NCI-H748 (cell line): ENCODE data around the gene PCNA.

Source experiments
- DNase-seq: peaks from one replicate; lab custom pipeline; 2025; ENCODE audit not compliant: unreplicated experiment; lab: John Stamatoyannopoulos, UW

PCNA gene

DNA sequence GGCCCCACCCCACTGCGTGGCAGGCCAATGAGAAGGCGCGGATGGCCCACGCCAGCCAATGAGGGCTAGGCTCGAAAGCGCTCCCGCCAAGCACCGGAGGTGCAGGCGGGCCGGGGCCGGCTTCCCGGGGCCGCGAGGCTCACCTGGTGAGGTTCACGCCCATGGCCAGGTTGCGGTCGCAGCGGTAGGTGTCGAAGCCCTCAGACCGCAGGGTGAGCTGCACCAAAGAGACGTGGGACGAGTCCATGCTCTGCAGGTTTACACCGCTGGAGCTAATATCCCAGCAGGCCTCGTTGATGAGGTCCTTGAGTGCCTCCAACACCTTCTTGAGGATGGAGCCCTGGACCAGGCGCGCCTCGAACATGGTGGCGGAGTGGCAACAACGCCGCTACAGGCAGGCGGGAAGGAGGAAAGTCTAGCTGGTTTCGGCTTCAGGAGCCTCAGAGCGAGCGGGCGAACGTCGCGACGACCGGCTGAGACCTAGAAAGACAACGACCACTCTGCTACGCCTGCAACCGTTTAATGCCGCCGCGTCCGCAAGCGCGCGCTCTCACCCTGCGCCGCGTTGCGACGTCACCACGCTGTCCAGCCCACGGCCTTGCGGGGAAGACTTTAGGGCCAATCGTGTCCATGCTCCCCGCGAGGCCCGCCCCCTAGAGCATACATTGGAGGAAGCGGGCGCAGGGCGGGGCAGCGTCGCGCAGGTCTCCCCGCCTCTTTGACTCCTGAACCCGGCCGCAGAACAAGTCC, at the start of gene PCNA:
Gene PCNA (minus strand): TSS at position 524 of the 750 bp plus-strand sequence. CDS start 160 bp downstream, at position 364.
- peak; percentile 100 for DNase-seq

DNA sequence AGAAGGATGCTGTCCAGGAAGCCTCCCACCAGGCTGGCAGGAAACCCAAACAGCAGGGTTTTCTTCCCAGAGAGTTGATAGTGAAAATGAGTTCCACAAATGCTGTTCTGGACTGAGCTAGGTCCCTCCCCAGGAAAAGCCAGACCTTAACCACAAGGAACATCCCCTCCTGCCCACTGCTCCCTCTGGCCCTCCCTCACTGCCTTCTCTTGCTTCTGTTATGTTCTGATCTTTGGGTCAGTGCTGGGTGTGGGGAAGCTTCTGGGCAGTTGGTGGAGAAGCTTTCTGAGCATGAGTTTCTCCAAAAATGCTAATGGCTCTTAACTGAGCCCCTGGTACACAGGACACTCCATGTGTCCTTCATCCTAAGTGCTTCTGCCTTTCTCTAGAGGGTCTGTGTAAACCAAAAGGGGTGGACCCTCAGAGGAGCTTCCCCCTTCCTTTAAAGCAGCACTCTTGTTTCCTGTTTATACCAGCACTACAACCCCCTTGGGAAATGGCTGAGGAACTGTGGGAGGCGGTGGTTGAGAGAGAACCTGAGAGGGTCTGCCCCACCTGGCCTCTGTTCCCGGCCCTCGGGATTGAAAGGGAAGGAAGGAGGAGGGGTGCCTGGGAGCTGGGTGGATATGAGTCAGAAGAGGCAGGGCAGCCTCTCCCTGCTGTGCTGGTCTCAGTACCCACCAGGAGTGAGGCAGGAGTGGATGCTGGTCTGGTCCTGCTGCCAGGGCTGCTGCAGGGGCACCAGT, 49.1 kb upstream of the PCNA start:
- DNase-seq, result peak; percentile 18

DNA sequence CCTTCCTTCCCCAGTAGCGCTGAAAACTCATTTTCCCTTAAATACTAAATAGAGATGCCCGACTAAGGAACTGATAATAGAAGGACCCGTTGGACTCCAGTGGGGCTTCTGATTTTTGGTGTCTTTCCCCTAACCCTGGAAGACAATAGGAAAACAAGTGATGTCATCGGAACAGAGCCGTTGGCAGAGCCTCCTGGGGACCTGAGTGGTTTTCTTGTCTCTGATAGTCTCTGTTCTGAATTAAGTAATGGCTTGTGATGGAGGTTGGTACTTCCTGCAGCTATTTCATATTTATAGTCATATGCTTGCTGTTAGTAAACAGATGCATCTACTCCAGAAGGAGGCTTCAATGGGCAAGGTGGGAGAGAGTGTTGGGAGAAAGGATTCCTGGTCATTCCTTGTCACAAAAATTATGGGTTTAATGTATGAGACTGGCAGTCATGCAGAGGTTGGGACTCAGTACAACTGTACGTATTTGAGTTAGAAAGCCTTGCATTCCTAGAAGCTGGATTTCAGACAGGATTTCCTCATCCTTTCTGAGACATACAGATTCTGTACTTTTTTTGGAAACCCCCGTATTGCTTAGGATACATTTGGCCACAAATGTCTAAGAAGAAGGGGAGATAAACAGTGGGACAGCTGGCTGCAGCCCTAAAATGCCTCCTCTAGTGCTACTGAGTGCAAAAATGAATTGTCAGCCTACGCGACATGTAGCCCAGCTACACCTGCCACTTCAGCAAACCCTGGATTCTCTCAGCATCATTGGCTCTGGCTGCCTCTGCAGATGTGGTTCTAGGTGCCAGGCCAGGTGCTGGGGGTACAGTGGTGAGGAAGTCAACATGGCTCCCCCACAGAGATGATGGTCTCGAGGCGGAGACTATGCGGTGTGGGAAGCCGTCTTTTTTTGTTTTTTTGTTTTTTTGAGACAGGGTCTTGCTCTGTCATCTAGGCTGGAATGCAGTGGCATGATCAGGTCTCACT, 45.2 kb upstream of the PCNA start:
- DNase-seq, result no peak

DNA sequence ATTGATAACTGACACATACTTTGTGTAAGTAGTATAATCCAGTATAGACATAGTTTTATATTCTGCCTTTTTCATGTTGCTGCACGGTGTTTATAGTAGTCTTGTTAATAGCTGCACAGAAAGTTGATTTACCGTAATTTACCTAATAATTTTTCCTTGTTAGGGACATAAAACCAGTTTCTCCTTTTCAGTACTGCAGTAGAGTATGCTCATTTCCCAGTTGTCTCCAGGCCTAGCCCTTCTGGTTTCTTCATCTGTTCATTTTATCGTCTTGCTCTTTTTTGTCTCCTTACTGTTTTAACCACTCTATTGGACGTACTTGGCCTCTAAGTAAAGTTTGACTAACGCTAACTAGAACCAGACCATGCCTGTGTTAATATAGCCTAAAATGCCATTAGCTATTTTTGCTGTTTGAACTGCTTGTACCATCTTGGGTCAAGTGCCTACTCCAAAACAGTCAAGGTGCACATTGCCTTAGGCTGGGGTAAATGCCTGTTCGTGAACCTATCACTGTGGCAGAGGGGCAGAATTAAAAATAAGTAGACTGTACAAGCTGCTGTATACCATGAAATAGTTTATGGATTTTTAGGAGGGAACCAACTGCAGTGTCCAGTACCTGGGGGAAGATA, 41.9 kb upstream of the PCNA start:
- DNase-seq, result no peak

DNA sequence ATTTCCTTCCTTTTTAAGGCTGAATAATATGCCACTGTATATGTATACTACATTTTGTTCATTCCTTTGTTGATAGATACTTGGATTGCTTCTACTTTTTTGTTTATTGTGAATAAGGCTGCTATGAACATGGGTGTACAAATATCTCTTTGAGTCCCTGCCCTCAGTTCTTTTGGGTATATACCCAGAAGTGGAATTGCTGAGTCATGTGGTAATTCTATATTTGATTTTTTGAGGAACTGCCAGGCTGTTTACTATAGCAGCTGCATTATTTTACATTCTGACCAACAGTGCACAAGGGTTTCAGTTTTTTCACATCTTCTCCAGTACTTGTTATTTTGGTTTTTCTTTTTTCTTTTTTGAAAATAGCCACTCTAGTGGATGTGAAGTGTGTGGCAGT, 41.1 kb upstream of the PCNA start:
- DNase-seq, result no peak

DNA sequence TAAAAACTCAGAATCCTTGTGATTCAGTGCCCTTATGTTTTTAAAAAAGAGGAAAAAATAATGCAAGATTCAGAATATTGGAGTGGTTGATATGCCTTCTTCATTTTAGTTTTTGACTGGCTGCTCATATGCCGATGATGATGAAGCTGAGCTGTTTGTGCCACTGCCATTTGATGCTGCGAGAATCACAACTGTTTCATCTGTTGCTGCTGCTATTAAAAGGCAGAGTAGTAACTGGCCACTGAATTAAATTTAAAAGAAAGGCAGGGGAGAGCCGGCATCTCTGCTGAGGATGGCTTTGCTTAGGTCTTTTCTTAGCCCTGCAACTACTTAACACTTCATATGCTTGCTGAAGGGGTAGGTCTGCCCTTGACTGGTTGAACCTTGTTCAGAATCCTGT, 40.2 kb upstream of the PCNA start:
- no peak for DNase-seq

DNA sequence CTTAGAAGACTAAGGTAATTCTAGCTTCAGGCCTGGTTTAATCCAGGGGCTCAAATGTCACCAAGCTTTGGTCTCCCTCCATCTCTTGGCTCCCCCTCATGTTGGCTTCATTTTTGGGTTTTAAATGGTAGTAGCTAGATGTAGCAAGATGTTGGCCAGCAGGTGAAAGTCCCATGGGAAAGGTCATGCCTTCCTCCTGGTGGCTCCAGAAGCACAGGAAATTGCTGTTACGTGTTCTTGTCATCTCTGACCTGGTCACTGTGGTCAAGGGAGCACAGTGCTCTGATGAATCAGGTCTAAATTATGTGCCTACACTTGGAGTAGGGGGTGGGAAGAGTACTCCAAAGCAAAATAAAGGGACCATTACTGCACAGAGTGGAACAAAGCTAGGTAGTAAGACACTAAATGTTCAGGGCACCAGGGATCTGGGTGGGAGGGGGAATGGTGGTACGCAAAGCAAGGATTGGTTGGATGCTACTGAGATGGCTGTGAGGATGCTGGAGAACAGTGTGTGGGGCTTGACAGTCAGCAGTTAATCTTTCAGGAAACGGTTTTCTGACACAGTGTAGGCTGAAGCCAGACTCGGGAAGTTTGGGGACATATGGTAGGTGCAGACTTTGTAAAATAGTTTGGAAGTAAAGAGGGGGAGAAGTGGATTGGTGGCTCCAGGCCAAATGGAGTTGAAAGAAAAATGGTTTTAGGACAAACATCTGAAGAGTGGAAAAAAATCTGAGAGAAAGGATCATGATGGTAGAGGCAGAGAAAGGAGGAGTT, 37.1 kb upstream of the PCNA start:
- DNase-seq, result no peak

DNA sequence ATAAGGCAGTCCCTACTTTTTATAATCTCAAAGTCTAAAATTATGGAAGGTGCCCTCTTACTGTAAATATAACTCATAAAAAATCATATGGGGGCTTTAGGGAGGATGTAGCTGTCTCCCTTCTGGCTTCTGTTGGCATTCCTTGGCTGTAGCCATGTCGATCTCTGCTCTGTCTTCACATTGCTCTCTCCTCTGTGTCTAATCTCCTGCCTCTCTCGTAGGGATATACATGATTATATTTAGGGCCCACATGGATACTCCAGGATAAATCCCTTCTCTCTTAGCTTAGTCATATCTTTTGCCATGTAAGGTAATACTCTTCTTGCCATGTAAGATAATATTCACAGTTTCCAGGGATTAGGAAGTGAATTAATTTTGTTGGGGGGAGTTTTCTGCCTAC, 35.6 kb upstream of the PCNA start:
- no peak for DNase-seq

DNA sequence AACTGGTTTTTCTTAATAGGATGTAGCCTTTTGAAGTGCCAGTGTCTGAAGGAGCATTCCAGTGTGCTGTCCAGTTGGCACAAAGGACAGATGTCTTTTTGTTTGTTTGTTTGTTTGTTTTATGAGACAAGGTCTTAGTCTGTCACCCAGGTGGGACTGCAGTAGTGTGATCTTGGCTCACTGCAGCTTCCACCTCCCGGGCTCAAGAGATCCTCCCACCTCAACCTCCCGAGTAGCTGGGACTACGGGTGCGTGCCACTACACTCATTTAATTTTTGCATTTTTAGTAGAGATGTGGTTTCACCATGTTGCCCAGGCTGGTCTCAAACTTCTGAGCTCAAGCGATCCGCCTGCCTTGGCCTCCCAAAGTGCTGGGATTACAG, 34.8 kb upstream of the PCNA start:
- DNase-seq, result no peak

DNA sequence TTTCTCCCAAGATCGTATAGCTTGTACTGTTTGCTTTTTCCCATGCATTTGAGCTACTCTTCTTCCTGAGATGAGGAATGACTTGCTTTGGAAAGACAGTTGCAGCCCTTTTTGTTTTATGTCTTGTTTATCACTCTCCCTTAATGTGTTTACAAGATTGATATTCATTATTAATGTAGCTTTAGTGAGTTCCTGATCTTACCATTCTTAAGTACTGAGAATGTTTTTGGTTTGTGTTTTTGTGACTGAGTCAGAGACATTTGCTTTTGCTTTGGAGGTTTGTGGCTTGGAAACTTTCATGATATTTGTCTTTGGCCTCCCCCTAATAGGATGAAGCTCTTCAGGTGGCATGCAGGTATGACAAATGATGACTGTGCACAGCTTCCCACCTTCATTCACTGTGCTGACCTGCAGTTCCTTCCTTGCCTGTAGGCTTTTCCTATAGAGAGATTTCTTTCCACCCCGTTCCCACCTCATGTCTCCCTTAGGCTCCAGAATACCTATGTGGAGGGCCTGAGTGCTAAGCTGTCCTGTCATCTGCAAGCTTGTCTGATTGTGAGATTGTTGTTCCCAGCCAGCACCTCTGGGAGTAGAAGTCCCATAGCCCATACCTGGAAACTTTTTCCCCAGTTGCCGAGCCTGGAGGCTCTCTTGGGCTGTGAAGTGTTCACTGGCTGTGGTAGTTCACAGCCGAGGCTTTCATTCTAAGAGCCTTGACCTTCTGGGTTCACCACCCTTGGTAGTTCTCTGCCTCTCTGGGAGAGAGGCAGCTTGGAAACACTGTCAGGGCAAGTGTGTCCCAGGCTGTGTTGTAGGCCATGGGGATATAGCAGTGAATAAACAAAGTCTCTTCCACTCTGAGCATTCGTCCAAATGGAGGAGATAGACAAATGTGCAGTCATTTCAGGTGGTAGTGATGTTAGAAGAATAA, 34.1 kb upstream of the PCNA start:
- no peak for DNase-seq

DNA sequence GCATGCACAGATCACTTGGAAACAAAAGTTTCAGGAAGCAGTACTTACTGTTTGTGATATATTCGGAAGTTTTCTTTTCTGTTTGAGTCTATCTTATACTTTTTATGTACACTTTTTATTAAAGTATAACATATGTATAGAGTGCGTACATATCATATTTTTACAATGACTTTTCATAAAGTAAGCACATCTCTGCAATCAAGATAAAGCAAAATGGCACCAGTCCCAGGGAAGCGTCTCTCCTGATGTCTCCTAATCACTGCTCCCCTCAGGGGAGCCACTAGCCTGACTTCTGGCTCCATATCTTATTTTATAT, 33.4 kb upstream of the PCNA start:
- no peak for DNase-seq

DNA sequence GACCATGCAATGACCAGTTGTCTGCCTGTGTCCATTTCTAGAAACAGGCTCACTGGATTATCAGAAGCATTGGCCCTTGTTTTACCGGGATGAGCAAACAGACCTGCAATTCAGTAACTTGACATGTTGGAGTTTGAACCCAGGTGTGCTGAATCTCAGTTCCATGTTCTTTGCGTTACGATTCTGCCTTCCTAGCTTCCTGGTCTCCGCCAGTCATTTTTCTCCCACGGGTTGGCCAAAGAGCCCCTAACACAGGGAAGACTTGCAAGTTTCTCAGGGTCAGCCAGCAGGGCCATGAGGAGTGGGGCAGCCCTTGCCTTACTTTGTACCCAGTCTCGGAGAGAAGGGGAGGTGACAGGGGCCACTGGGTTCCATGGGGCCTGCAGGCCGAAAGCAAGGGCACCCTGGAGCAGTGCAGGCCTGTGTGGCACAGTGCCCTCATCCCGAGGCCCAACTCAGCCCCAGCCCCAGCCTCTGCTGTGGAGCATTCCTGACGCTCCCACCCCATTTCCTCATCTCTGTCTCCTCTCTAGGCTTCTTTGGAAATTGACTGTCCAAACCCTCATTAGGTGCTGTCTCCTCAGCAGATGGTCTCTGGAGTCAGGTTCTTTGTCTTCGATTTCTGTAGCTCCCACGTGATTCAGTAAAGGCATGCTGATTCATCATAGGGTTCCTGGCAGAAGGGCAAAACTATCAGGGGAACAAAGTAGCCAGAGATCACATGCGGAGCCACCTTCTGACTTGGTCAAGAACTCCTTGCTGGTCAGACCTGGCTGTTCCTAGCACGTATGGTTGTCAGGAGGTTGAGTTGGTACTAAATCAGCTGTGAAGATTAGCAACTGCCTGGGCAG, 30.7 kb upstream of the PCNA start:
- DNase-seq, result no peak

DNA sequence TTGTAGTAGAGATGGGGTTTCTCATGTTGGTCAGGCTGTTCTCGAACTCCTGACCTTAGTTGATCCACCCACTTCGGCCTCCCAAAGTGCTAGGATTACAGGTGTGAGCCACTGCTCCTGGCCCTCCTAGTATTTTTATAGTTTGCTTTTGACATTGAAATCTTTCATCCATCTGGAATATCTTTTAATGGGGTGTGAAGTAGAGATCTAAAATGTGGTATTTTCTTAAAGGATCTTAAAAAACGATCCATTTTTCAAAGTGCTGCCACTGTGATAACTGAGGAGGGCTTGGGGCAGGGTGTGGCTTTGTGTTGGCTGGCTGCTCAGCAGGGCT, 30.1 kb upstream of the PCNA start:
- no peak for DNase-seq

DNA sequence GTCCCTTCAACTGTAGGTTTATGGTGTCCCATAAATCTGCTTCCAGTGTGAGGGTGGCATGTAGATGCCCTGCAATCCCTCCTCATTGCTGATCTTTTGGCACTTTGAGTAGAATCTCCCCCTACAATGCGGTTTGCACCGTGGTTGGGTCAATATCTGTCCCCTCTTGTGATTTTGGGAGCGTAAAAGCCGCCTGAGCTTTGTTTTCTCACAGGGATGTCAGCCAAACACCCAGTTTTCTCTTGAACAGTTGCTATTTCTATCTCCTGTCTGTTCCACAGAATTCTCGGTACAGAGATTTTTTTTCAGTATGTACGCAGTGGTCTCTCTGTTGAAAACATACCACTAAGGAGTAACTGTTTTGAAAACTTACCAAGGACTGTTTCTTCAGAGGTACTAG, 28.8 kb upstream of the PCNA start:
- no peak for DNase-seq

DNA sequence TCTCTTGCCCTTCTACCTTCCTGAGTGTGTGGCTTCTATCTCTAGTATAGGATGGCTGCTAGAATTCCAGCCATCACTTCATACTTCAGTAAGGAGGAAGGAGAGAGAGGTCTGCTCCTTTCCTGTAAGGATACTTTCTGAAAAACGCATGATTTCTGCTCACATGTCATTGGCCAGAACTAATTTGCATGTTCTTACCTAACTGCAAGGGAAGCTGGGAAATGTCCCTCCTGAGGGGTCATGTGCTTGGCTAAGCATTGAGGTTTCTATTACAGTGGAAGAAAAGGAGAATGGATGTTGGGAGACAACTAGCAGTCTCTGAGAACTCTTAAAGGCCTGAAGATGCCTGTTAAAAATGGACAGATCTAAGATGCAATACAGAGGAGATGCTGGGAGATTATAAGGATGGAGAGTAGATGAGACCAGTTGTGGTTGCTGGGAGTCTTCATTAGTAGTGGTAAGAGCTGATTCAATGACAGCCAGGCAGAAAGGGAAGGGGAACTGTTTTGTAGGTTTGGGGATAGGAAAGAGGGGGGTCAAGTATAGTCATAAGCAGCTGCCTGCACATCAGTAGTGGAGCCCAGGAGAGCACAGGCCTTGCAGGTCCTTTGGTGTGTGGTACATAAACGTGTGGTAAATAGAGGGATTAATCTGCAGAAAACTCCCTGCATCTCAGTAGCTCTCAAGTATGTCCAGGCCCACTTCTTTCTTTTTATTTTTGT, 27.3 kb upstream of the PCNA start:
- DNase-seq, result no peak

DNA sequence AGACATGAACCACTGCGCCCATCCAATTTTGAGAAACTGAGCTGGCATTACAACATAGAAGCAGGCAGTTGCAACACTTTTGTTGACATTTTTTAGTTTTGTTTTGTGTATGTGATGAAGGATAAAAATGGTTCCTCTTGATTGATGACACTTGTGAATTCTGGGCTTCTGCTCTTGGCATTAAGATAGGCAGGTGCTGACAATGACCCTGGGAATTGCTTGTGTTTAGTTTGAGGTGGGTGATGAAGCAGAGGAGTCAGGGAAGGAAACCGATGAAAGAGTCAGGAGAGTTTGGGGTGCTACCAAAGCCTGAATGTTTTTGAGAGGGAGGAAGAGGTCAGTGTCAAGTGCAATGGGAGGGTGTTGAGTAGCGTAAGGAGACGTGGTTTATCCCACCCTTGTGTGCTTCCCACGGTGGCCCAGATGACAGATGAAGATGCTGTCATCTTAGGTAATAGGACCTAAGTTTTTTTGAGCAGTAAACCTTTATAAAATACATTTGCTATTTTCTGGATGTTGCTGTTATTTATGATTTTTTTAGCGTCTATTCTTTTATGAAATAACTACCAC, 26.4 kb upstream of the PCNA start:
- DNase-seq, result no peak

DNA sequence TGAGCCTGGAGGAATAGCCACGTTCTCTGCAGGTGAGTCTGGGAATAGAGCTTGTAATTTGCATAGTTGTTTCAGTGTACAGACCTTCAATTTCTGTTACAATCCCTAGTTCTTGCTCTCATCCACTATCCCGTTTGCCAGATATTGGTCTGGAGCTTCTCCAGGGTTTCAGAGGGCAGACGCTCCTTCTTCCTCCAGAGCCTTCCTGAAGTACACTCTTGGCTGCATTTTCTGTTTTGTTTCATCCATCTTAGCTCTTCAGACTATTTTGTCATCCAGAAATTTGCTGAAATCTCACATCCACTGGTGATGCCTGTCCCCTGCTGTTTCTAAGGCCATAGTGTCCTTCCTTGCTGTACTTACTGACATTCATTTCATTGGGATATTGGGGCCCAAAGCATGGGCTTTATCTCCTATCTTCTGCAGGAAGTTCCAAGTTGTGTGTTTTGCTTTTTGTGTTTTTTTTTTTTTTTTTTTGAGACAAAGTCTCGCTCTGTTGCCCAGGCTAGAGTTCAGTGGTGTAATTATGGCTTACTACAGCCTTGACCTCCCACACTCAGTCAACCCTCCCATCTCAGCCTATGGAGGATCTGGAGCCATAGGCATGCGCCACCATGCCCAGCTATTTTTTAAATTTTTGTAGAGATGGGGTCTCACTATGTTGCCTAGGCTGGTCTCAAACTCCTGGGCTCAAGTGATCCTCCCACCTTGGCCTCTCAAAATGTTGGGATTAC, 25.8 kb upstream of the PCNA start:
- no peak for DNase-seq
